Stromal cell of bone marrow (primary cell): ENCODE results near the gene CYBA.
"Not testable (repeated sequence)": the region's sequence is repeated elsewhere in the genome, so short reads cannot be mapped to it uniquely, and the experiment has no call there.

ENCODE experiments used
- DNase-seq: peaks from one replicate; pipeline ENCODE4 v3.0.0-alpha.2; 2012; ENCODE audit warnings: low read depth

Gene CYBA

GRCh38 chr16:88686439-88687253, 35.8 kb upstream of the CYBA start, which contains the start of gene SNAI3:
Gene SNAI3 (minus strand): TSS chr16:88686507. CDS start chr16:88686406, 101 bp downstream.
- DNase-seq = no peak

DNA sequence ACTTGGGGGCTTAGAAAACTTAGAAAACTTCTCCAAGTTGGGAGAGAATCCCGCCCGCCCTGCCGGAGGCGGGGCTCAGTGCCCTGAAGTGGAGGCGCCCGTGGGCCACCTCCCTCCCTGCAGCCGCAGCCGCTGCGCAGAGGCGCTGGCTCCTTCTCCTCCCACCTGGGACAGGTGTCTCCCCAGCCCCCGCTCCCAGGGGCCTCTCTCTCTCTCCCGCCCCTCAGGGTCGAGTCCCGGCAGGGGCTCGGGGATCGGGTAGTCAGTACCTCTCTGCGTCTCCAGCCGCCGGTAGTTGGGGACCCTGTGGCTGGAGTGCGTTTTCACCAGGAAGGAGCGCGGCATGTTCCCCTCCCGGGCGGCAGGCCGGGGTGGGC, 35.2 kb upstream of the CYBA start:
- no peak for DNase-seq

DNA sequence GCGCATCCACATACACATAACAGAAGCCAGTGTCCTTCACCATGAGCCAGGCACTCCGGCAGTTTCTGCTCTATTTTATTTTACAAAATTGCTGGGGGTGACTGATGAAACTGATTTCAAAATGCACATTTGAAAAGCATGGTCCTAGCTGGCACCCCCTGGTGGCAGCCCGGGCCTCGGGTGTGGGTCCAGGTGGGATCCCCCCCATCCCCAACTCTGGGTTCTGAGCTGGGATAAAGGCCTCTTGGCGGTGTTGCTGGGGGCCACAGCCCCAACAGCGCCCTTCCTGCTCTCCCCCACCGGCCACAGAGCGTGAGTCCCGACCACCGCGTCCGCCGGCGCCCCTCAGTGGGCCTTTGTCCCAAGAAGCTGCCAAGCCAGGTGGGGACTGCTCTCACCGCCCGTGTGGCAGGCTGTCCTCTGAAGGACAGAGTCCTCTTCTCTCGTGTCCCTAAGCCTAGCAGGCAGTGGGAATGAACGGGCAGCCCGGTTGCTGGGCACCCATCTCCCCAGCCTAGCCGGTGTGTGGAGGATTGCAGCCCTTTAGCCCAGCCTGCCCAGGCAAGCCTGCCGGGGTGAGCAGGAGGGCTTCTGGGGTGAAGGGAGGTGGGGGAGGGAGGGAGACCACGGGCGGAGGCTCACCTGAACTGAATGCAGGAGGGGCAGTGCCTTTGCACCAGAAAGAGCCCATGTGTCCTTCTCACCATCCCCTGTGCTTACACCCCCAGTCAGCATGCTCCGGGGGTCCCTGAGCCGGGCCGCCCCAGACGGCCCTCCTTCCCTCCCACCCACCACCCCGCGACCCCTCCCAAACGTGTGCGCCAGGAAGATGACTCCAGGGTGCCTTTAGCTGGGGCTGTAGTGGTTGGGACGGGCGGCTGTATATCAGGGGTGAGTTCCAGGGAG, 34.6 kb upstream of the CYBA start:
- peak; percentile 40 for DNase-seq

GRCh38 chr16:88684569-88685155, 33.8 kb upstream of the CYBA start:
- no peak for DNase-seq

DNA sequence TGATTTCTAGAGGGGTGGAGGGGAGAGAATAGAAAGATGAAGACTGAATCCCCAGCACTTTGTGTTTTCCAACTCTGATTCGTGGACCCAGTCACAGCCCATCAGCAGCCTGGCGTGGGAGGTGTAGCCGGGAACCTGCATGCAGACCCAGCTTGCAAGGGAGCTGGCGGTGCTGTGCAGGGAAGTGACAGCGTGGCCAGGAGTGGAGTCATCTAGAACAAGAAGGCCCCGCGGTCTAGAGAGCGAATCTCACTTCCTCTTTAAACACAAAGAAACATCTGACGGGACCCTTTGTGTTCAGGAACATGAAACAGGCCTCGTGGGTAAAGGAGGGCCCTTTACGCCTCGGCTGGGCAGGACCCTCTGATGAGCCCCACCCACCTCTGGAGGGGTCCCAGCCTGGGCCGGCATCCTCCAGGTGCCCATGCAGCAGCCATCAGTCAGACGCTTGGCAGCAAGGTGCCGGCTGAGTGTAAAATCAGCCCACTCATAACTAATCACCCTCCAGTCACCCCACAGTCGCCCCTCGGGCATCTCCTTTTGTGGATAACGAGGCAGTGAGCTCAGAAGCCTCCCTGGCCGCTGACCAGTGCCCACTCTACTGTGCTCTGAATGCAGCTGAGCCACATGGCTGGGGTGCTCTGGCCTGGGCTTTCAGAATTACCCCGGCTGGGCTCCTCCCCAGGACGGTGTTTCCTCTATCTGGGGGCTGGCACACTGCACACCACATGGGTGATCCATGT, 31.0 kb upstream of the CYBA start:
- DNase-seq = no peak

DNA sequence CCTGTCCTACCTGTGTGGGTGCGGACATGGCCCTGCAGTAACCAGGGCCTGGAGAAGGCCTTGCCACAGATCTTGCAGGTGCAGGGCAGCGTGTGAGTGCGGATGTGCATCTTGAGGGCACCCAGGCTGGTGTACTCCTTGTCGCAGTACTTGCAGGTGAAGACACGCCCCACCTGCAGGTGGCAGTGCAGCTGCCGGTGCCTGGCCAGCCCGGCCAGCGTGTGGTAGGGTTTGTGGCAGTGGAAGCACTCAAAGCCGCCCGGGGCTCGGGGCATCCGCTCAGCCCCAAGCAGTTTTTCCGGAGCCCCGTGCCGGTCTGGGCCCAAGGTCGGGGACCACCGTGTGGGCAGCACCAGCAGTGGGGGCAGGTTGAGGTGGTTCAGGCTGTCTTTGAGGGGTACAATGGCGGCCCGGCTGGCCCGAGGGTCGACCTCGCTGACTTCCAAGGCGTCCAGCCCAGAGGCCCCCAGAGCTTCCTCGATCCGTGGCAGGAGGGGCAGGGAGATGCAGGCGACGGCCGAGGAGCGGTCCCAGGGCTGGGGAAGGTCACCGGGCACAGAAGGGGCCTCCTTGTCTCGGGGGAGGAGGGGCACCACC, 30.3 kb upstream of the CYBA start:
- DNase-seq = no peak

GRCh38 chr16:88680554-88681083, 29.8 kb upstream of the CYBA start:
- no peak for DNase-seq

DNA sequence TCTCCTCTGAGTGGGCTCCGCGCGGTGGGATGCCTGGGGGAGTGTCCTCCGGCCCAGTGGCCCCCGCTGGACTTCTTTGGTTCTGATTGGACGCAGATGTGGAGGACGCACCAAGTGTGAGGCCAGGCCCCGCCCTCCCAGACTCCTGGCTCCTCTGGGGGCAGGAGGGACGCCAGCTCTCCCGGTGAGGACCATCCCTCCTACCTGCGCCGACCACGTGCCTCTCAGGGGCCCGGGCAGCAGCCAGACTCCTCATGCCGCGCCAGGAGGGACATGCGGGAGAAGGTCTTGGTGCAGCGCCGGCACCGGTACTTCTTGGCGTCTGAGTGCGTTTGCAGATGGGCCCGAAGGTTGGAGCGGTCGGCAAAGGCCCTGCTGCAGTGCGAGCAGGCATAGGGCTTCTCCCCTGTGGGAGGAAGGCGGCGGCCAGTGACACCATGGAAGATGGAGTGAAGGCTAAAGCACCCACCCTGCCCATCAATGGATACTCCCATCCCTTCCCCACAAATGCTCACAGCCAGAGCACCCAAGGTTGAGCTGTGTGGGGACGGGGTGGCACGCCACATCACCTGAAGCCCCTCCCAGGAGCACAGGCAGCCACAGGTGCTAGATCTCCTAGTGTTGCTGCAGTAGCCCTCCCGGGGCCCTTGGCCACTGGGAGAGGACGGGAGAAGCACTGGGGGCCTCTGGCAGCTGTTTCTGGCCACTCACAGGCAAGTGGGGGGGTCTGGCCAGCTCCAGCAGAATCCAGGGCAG, 27.5 kb upstream of the CYBA start:
- DNase-seq = no peak

DNA sequence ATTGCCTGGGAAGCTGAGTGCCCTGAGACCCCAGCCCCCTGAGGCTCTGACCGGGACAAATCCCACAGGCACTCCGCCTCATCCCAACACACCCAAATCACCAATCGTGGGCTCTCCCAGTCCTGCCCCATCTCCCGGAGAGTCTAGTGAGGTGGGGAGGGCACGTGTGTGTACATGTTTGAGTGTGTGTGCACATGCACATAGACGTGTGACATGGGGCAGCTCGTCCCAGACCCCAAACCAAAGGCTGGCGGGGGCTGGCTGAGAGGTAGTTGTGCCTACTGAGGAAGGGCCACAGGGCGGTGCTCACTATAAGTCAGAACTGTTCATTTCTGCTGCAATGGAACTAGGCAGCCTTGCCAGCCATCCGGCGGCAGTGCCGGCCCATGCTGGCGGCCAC, 26.9 kb upstream of the CYBA start:
- no peak for DNase-seq

- DNase-seq = no peak
Observed at GRCh38 chr16:88676502-88677242, 25.8 kb upstream of the CYBA start.

DNA sequence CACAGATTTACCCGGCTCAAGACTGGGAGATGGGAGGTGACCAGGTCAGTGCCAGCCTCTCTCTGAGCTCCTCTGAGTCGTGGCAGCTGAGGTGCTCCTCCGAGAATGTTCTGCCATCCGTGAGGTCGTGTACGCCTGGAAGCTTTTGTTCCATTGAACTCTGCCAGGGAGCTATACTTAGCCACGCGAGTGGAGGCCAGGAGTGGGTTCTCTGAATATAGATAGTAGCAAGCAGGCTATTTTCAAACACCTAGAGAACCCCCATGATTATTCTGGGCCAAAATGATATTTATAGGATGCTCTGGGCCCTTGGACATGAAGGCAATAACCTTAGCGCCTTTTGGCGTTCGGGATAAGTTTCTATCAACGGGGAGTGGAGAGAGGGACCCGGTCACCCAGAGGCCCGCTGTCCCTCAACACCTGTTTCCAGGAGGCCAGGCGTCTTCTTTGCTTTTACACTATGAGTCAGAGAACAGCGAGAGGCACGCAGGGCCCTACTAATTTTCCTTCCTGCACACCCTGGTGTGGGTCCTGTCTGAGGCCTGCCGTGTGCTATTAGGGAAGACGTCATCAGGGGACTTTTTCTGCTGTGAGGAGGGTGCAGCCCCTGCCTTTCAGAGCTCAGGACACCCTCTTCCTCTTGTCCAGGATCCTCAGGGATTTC, 23.0 kb upstream of the CYBA start:
- DNase-seq = no peak

DNA sequence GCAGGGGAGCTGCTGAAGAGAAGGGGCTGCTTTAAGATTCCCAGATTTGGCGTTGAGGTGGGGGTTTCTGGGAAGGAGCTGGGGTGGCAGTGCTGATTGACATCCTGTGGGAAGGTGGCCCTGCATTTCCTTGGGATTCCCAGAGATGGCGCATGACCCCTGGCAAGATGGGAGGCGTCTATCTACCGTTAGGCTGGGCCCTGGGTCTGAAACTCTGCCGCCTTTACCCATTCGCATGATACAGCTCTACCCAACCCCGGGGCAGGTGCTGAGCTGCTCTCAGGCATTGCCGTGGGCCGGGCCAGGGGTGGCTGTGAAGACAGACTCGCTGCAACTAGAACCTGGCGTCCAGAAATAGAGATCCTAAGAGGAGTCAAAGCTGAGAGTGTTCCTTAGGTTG, 21.9 kb upstream of the CYBA start:
- DNase-seq = no peak

- DNase-seq = no peak
Observed at GRCh38 chr16:88671806-88672205, 21.0 kb upstream of the CYBA start.

- peak; percentile 61 for DNase-seq
Observed at GRCh38 chr16:88669980-88670379, 19.1 kb upstream of the CYBA start.

GRCh38 chr16:88669493-88669892, 18.6 kb upstream of the CYBA start:
- DNase-seq = not testable (repeated sequence)

DNA sequence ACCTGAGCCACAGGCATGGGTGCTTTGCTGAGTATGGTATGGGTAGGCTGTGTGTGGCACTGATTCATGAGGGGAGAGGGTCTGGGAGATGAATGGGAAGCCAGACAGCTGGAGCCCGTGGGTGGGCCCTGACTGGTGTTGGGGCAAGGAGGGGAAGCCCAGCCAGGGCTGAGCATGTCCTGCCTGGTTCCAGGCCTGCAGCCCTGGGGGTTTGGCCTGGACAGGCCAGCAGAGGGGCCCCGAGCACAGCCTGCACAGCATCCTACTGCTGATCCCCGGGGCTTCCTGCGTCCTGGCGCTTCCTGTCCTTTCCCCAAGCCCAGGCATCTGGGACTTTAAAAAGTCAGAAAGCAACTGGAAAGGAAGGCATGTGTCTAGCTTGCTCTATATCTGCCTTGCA, 16.6 kb upstream of the CYBA start:
- DNase-seq = no peak

DNA sequence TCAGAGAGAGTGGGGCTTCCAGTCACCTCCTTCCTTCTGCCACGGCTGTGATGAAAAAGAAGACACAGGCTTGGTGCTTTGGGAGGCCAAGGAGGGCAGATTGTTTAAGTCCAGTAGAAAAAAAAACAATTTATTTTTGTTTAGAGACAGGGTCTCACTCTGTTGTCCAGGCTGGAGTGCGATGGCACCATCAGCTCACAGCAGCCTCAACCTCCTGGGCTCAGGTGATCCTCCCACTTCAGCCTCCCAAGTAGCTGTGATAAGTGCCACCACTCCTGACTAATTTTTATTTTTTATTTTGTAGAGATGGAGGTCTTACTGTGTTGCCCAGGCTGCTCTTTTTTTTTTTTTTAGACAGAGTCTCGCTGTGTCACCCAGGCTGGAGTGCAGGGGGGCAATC, 14.7 kb upstream of the CYBA start:
- DNase-seq = no peak

- DNase-seq = no peak
Observed at GRCh38 chr16:88665148-88665547, 14.3 kb upstream of the CYBA start.

DNA sequence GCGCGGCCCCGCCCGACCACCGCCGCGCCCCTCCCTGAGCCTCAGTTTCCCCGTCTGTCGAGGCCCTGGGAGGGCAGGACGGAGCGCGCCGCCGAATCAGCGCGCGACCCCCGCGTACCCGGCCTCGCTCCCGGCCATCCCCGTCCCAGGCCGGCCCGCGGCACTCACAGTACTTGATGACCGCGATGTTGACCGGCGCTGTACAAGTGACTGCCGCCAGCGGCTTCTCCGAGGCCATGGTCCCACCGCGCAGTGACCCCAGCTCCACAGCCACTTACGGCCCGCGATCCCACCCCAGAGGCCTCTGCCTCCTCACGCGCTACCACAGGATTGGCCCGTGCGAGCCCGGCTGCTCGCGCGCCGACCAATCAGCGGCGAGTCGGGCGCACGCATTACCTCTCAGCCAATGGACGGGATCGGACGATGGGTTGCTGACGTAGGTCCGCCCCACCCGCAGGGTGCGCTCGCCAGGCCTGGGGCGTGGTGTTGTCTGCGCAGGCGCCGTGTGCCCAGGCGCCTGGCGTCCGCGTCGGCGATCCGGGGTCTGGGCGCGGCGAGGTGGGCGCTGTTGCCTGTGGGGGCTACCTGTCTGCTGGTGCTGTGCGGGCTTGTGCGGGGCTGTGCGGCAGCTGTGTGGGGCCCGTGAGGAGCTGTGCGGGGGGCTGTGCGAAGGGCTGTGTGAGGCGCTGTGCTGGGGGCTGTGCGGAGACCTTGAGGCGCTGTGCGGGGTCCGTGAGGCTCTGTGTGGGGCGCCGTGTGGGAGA, 12.2 kb upstream of the CYBA start, which contains the start of gene MVD:
MVD (minus strand) TSS at position 249 of the 764 bp plus-strand sequence; CDS start at position 238, 11 bp downstream.
- DNase-seq = peak; percentile 95
